ENCODE results near the gene MPDU1. TPM values are rescaled to one million over a fixed set of nuclear protein-coding genes. Genes with fewer than 3 reads are reported as not detected.

MPDU1 gene
- total and polyA plus RNA-seq, 10 of the 15 experiments (the other 5 are each of a cell fraction or from before 2014, with no cell fraction given), result 3.6 to 138 (median 78.9) TPM

DNA sequence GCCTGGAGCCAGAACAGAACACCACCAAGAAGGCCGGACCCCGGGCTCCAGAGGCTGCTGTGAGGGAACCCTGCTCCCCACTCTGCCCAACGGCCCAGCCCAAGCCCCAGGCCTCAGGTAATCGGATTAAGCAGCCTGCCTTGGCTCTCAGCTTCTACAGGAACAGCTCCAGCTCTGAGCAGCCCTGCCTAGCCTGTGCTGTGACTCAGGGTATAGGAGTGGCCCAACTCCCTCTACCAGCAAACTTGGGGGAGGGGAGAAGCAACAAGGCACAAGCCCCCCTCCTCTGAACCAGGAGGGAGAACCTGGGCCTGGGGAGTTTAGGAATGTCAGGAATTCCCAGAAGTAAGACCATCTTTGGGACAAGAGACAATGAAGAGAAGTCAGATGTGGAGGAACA is 7.1 kb downstream of the MPDU1 start:
- CTCF ChIA-PET, result interaction anchor here (2.4 to 2.6 kb wide), 2 partner anchors 76 to 235 kb away, joined by 10 to 14 read pairs; partner anchors contain the start of gene TMEM95
- no TSS peak for BruUV-seq (replicated peaks)
- peaks cover 2% of the 10 kb centered on the region; the same call in 1 of the 2 replicates for H3K79me2 ChIP-seq (ENCODE audit: control insufficient read depth, insufficient read depth, low read length)
- no peaks in the 10 kb centered on the region for H3K9me3 ChIP-seq (replicated peaks; ENCODE audit: control insufficient read depth, insufficient read depth, low read length)
- POLR2A ChIA-PET, result no interaction called here
- FAIRE-seq, result no peak
- H3K27me3 ChIP-seq (replicated peaks in 1 of 2; ENCODE audit: control insufficient read depth in 2 of 2, insufficient read depth in 2 of 2, low read length in 1 of 2), result no peaks in the 10 kb centered on the region
- TF ChIP-seq, protein P1, sequence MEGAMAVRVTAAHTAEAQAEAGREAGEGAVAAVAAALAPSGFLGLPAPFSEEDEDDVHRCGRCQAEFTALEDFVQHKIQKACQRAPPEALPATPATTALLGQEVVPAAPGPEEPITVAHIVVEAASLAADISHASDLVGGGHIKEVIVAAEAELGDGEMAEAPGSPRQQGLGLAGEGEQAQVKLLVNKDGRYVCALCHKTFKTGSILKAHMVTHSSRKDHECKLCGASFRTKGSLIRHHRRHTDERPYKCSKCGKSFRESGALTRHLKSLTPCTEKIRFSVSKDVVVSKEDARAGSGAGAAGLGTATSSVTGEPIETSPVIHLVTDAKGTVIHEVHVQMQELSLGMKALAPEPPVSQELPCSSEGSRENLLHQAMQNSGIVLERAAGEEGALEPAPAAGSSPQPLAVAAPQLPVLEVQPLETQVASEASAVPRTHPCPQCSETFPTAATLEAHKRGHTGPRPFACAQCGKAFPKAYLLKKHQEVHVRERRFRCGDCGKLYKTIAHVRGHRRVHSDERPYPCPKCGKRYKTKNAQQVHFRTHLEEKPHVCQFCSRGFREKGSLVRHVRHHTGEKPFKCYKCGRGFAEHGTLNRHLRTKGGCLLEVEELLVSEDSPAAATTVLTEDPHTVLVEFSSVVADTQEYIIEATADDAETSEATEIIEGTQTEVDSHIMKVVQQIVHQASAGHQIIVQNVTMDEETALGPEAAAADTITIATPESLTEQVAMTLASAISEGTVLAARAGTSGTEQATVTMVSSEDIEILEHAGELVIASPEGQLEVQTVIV (IDR thresholded peaks at IDR 0.05; ENCODE audit: borderline replicate concordance, partially characterized antibody), result no peak
- TF ChIP-seq, protein P2, sequence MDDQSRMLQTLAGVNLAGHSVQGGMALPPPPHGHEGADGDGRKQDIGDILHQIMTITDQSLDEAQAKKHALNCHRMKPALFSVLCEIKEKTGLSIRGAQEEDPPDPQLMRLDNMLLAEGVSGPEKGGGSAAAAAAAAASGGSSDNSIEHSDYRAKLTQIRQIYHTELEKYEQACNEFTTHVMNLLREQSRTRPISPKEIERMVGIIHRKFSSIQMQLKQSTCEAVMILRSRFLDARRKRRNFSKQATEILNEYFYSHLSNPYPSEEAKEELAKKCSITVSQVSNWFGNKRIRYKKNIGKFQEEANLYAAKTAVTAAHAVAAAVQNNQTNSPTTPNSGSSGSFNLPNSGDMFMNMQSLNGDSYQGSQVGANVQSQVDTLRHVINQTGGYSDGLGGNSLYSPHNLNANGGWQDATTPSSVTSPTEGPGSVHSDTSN (IDR thresholded peaks at IDR 0.05; ENCODE audit: insufficient replicate concordance, low read depth, low read length), result no peak
- TF ChIP-seq BMI1 (IDR thresholded peaks at IDR 0.05; ENCODE audit: borderline replicate concordance) (no peak), POLR2A (IDR thresholded peaks at IDR 0.05; ENCODE audit: low read depth, low read length) (peak; percentile 28; the same call in 1 of the 2 replicates)
- intact Hi-C loops (cut with micrococcal nuclease; ENCODE audit: unreplicated experiment) (no loop called here), in situ Hi-C loops (cut with MboI) (no loop called here)
- SMC1A ChIA-PET (ENCODE audit: uncharacterized antibody, unreplicated experiment), result no interaction called here
- H3K4me1 ChIP-seq (ENCODE audit: control insufficient read depth, insufficient read depth, low read length), result peaks cover 3% of the 10 kb centered on the region; the same call in 1 of the 2 replicates
- H2AFZ ChIP-seq (ENCODE audit: control insufficient read depth, low read depth, low read length), result no peak overlapping the region
- RAD21 ChIA-PET (ENCODE audit: unreplicated experiment), result interaction anchor here (0.7 kb wide), 1 partner anchor 399 kb away, joined by 3 read pairs; no protein-coding TSS in a partner anchor
- WGBS (ENCODE audit: insufficient coverage, insufficient replicate concordance, low lambda C conversion rate, missing lambda C conversion rate), result 78% methylated on average over 4 of the region's 4 CpGs
- H3K4me3 ChIP-seq, result no peak overlapping the region
- no peak overlapping the region for H3K9ac ChIP-seq (ENCODE audit: control insufficient read depth, insufficient read depth, low read length)
- no peak; the same call in 2 of the 3 replicates for ATAC-seq
- peaks cover 24 to 26% of the 10 kb centered on the region in 2 experiments for H3K36me3 ChIP-seq (ENCODE audit: control insufficient read depth in 2 of 2, insufficient read depth in 2 of 2, low read length in 1 of 2)
- no peak overlapping the region for H3K4me2 ChIP-seq (ENCODE audit: control insufficient read depth, insufficient read depth)
- H3K27ac ChIP-seq (ENCODE audit: control insufficient read depth, insufficient read depth), result no peak overlapping the region
- H4K20me1 ChIP-seq (ENCODE audit: control insufficient read depth, insufficient read depth), result no peaks in the 10 kb centered on the region; the same call in 1 of the 2 replicates
- DNase-seq (ENCODE audit: low read depth, low spot score), result no peak

All from GM12878 (cell line).